ENCODE measurements around the gene AGAP2.

DNA sequence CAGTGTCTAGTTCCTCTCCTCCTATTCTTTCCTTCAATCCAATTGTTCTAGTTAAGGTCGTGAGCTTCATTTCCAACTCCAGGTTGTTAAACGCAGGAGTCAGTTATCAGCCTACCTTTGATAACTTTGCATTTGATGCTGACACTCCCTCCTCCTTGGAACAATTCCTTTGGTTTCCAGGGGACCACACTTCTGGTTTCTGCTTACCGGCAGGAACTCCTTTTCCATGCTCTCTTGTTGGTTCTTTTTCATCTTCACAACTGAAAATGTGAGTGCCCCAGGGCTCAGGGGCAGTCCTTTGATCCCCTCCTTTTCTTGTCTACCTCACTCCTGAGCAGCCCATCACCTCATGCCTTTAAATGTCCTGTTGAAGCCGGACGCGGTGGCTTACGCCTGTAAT is 38.8 kb upstream of the AGAP2 start:
- TF ChIP-seq, protein P1, sequence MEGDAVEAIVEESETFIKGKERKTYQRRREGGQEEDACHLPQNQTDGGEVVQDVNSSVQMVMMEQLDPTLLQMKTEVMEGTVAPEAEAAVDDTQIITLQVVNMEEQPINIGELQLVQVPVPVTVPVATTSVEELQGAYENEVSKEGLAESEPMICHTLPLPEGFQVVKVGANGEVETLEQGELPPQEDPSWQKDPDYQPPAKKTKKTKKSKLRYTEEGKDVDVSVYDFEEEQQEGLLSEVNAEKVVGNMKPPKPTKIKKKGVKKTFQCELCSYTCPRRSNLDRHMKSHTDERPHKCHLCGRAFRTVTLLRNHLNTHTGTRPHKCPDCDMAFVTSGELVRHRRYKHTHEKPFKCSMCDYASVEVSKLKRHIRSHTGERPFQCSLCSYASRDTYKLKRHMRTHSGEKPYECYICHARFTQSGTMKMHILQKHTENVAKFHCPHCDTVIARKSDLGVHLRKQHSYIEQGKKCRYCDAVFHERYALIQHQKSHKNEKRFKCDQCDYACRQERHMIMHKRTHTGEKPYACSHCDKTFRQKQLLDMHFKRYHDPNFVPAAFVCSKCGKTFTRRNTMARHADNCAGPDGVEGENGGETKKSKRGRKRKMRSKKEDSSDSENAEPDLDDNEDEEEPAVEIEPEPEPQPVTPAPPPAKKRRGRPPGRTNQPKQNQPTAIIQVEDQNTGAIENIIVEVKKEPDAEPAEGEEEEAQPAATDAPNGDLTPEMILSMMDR (IDR thresholded peaks at IDR 0.05; ENCODE audit: insufficient read depth, low read length) = no peak
- TF ChIP-seq POLR2AphosphoS5 (IDR thresholded peaks at IDR 0.05; ENCODE audit: low read depth) (no peak), GABPA (IDR thresholded peaks at IDR 0.05; ENCODE audit: low read depth) (no peak), SPI1 (IDR thresholded peaks at IDR 0.05; ENCODE audit: borderline replicate concordance, low read depth) (no peak)
- TF ChIP-seq, protein P2, sequence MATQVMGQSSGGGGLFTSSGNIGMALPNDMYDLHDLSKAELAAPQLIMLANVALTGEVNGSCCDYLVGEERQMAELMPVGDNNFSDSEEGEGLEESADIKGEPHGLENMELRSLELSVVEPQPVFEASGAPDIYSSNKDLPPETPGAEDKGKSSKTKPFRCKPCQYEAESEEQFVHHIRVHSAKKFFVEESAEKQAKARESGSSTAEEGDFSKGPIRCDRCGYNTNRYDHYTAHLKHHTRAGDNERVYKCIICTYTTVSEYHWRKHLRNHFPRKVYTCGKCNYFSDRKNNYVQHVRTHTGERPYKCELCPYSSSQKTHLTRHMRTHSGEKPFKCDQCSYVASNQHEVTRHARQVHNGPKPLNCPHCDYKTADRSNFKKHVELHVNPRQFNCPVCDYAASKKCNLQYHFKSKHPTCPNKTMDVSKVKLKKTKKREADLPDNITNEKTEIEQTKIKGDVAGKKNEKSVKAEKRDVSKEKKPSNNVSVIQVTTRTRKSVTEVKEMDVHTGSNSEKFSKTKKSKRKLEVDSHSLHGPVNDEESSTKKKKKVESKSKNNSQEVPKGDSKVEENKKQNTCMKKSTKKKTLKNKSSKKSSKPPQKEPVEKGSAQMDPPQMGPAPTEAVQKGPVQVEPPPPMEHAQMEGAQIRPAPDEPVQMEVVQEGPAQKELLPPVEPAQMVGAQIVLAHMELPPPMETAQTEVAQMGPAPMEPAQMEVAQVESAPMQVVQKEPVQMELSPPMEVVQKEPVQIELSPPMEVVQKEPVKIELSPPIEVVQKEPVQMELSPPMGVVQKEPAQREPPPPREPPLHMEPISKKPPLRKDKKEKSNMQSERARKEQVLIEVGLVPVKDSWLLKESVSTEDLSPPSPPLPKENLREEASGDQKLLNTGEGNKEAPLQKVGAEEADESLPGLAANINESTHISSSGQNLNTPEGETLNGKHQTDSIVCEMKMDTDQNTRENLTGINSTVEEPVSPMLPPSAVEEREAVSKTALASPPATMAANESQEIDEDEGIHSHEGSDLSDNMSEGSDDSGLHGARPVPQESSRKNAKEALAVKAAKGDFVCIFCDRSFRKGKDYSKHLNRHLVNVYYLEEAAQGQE (IDR thresholded peaks at IDR 0.05; ENCODE audit: insufficient replicate concordance, low read depth) = no peak

All from HL-60 (cell line).